Lower leg skin (tissue), 3 donors: ENCODE measurements around the gene LIN52.

ENCODE experiments used
- CTCF ChIP-seq, 3 donors: fragments of 450-650 bp; IDR thresholded peaks; one replicate each; pipeline ENCODE4 v1.5.1; 2016; ENCODE audit warnings: antibody characterized with exemption in 3 of 3, mild to moderate bottlenecking in 3 of 3, moderate library complexity in 2 of 3
- POLR2A ChIP-seq, 2 donors: fragments of 450-650 bp; IDR thresholded peaks; one replicate each; pipeline ENCODE4 v1.6.1; 2016 to 2017; ENCODE audit warnings: antibody characterized with exemption in 2 of 2, mild to moderate bottlenecking in 1 of 2, moderate library complexity in 1 of 2

- no peak for TF ChIP-seq CTCF (IDR thresholded peaks at IDR 0.05)
- TF ChIP-seq POLR2A (IDR thresholded peaks at IDR 0.05) = no peak
These were observed 156.3 kb downstream of the LIN52 start for GRCh38 chr14:74240794-74241651.
